ENCODE data around the gene SMYD3.

DNA sequence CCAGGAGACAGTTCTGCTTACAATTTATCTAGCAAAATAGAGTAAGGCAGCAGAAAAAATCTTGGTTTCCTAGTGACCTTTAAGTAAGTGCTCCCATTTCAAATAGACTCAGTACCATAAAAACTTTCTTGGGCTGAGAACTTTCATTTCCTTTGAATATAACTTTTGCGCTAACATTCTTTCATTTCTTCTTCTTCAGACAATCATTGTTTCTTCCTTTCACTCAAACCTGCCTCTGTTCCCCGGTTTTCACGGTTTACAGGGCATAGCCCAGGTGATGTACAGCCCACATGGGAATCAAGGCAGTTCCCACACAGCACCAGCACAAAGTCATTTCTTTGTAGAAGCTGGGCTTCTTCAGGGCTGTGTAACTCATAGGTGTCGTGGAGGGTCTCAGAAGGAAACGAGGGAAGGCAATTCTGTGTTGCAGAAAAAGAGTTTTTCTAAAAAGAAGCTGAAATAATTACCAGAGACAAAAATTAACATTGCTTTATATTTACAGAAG lies 611.6 kb downstream of the SMYD3 start:
- TF ChIP-seq EZH2 (IDR thresholded peaks at IDR 0.05; ENCODE audit: low read depth) = no peak
- TF ChIP-seq, protein P1, sequence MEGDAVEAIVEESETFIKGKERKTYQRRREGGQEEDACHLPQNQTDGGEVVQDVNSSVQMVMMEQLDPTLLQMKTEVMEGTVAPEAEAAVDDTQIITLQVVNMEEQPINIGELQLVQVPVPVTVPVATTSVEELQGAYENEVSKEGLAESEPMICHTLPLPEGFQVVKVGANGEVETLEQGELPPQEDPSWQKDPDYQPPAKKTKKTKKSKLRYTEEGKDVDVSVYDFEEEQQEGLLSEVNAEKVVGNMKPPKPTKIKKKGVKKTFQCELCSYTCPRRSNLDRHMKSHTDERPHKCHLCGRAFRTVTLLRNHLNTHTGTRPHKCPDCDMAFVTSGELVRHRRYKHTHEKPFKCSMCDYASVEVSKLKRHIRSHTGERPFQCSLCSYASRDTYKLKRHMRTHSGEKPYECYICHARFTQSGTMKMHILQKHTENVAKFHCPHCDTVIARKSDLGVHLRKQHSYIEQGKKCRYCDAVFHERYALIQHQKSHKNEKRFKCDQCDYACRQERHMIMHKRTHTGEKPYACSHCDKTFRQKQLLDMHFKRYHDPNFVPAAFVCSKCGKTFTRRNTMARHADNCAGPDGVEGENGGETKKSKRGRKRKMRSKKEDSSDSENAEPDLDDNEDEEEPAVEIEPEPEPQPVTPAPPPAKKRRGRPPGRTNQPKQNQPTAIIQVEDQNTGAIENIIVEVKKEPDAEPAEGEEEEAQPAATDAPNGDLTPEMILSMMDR (conservative IDR thresholded peaks at IDR 0.05) = no peak
